ES-I3 (cell line): ENCODE measurements around the gene ESRP2.
A peak's percentile ranks its signal among the peaks of the same experiment; 100 is the strongest.

ENCODE experiments used
- H3K36me3 ChIP-seq: 2 replicates; pipeline ENCODE4 v1.6.1; 2013; ENCODE audit warnings: mild to moderate bottlenecking, low read length, control low read depth, moderate library complexity; ENCODE audit not compliant: insufficient read depth
- H3K4me1 ChIP-seq: 2 replicates; pipeline ENCODE4 v1.6.1; 2013; ENCODE audit warnings: mild to moderate bottlenecking, control low read depth, low read length; ENCODE audit not compliant: insufficient read depth
- H3K9ac ChIP-seq: 2 replicates; pipeline ENCODE4 v1.6.1; 2013; ENCODE audit warnings: low read depth, mild to moderate bottlenecking, low read length, moderate library complexity
- H3K9me3 ChIP-seq: 2 replicates; pipeline ENCODE4 v1.6.1; 2013; ENCODE audit warnings: mild to moderate bottlenecking, low read length, moderate library complexity; ENCODE audit not compliant: control insufficient read depth, insufficient read depth

ESRP2 gene

GRCh38 chr16:68235887-68236136 lies at the start of gene ESRP2:
TSS of gene ESRP2 (minus strand) at chr16:68236127. CDS start at chr16:68236045, 82 bp downstream.
- Histone ChIP-seq H3K36me3 (no peaks in the 10 kb centered on the region), H3K9me3 (no peaks in the 10 kb centered on the region), H3K9ac (peak within 1 kb of the TSS; percentile 90), H3K4me1 (peaks cover 4% of the 10 kb centered on the region; the same call in 1 of the 2 replicates)

GRCh38 chr16:68285683-68286082 lies 49.8 kb upstream of the ESRP2 start:
- Histone ChIP-seq H3K9me3 (no peaks in the 10 kb centered on the region), H3K36me3 (peaks cover 10% of the 10 kb centered on the region), H3K4me1 (peaks cover 5% of the 10 kb centered on the region; the same call in 1 of the 2 replicates), H3K9ac (no peak overlapping the region)

GRCh38 chr16:68284847-68285246 lies 48.9 kb upstream of the ESRP2 start:
- Histone ChIP-seq H3K4me1 (peaks cover 2% of the 10 kb centered on the region; the same call in 1 of the 2 replicates), H3K9ac (no peak overlapping the region)

GRCh38 chr16:68283801-68284598 lies 48.1 kb upstream of the ESRP2 start:
- Histone ChIP-seq H3K4me1 (no peaks in the 10 kb centered on the region), H3K9ac (no peak overlapping the region), H3K36me3 (peaks cover 10% of the 10 kb centered on the region), H3K9me3 (no peaks in the 10 kb centered on the region)

More at GRCh38 chr16:68284847-68285246, 48.9 kb upstream of the ESRP2 start:
- no peaks in the 10 kb centered on the region for H3K9me3 ChIP-seq
- peaks cover 10% of the 10 kb centered on the region for H3K36me3 ChIP-seq

GRCh38 chr16:68283346-68283745 lies 47.4 kb upstream of the ESRP2 start:
- H3K9me3 ChIP-seq, result no peaks in the 10 kb centered on the region
- peaks cover 10% of the 10 kb centered on the region for H3K36me3 ChIP-seq
- no peaks in the 10 kb centered on the region for H3K4me1 ChIP-seq
- no peak overlapping the region for H3K9ac ChIP-seq

- no peak overlapping the region for H3K9ac ChIP-seq
- H3K9me3 ChIP-seq, result no peaks in the 10 kb centered on the region
- H3K36me3 ChIP-seq, result peaks cover 5% of the 10 kb centered on the region; the same call in 1 of the 2 replicates
- no peaks in the 10 kb centered on the region for H3K4me1 ChIP-seq
Measured at GRCh38 chr16:68282064-68282452, 46.1 kb upstream of the ESRP2 start.

- Histone ChIP-seq H3K9me3 (no peaks in the 10 kb centered on the region), H3K9ac (no peak overlapping the region), H3K4me1 (no peaks in the 10 kb centered on the region), H3K36me3 (peaks cover 7% of the 10 kb centered on the region; the same call in 1 of the 2 replicates)
Measured at GRCh38 chr16:68281368-68282063, 45.6 kb upstream of the ESRP2 start.

GRCh38 chr16:68279726-68280558 lies 44.0 kb upstream of the ESRP2 start:
- Histone ChIP-seq H3K4me1 (no peaks in the 10 kb centered on the region), H3K9me3 (no peaks in the 10 kb centered on the region), H3K36me3 (peaks cover 7% of the 10 kb centered on the region; the same call in 1 of the 2 replicates), H3K9ac (no peak overlapping the region)

GRCh38 chr16:68276223-68276622 lies 40.3 kb upstream of the ESRP2 start:
- Histone ChIP-seq H3K4me1 (no peaks in the 10 kb centered on the region), H3K9ac (no peak overlapping the region), H3K9me3 (no peaks in the 10 kb centered on the region), H3K36me3 (0 out of 2 replicates have a peak, but pooled peaks cover 4% of the 10 kb centered on the region)

- Histone ChIP-seq H3K9ac (no peak overlapping the region; the same call in 1 of the 2 replicates), H3K9me3 (no peaks in the 10 kb centered on the region), H3K36me3 (0 out of 2 replicates have a peak, but pooled peaks cover 4% of the 10 kb centered on the region), H3K4me1 (no peaks in the 10 kb centered on the region)
Measured at GRCh38 chr16:68275611-68276191, 39.8 kb upstream of the ESRP2 start.

GRCh38 chr16:68274441-68274840 lies 38.5 kb upstream of the ESRP2 start:
- no peak overlapping the region for H3K9ac ChIP-seq
- 0 out of 2 replicates have a peak, but pooled peaks cover 4% of the 10 kb centered on the region for H3K36me3 ChIP-seq
- no peaks in the 10 kb centered on the region for H3K9me3 ChIP-seq
- H3K4me1 ChIP-seq, result no peaks in the 10 kb centered on the region

- no peaks in the 10 kb centered on the region for H3K9me3 ChIP-seq
- H3K4me1 ChIP-seq, result no peaks in the 10 kb centered on the region
- H3K36me3 ChIP-seq, result 0 out of 2 replicates have a peak, but pooled peaks cover 4% of the 10 kb centered on the region
- no peak overlapping the region for H3K9ac ChIP-seq
Measured at GRCh38 chr16:68273896-68274295, 38.0 kb upstream of the ESRP2 start.

- no peaks in the 10 kb centered on the region for H3K4me1 ChIP-seq
- H3K9ac ChIP-seq, result no peak overlapping the region
- no peaks in the 10 kb centered on the region for H3K9me3 ChIP-seq
- 0 out of 2 replicates have a peak, but pooled peaks cover 4% of the 10 kb centered on the region for H3K36me3 ChIP-seq
Measured at GRCh38 chr16:68273459-68273858, 37.5 kb upstream of the ESRP2 start.
